Regular cardiac myocyte (primary cell): Measurements from ENCODE around the gene CD163. TPM values are rescaled to one million over a fixed set of nuclear protein-coding genes. Genes with fewer than 3 reads are reported as not detected.

Experiments
- total RNA-seq: library from RNA; depleted of rRNA; stranded (reverse); fragments of >200 nt; gene quantifications from 2 replicates; pipeline ENCODE4 v1.2.3, GENCODE V29; 2014

CD163 gene
- under 0.01 TPM in 1 of 2 replicates, not detected in the other for total RNA-seq

GRCh38 chr12:7503686-7504415 is at the start of gene CD163:
TSS of gene CD163 (minus strand) at chr12:7503777. CDS start at chr12:7503690, 87 bp downstream.

GRCh38 chr12:7444076-7444475 is 59.5 kb downstream of the CD163 start, which contains the start of gene CD163L1:
TSS of gene CD163L1 (minus strand) at chr12:7444153. CDS start at chr12:7444127, 26 bp downstream.

Other genes starting within 250 kb of the CD163 start
- gene ACSM4, start 199.7 kb downstream of the CD163 start, total RNA-seq, result not detected in 2 replicates
- 3.1 and 3.3 TPM in 2 replicates for gene CD163L1, start 59.6 kb downstream of the CD163 start, total RNA-seq
- not detected in 2 replicates for gene APOBEC1, start 162.1 kb upstream of the CD163 start, total RNA-seq
- gene GDF3, start 192.0 kb upstream of the CD163 start, total RNA-seq, result not detected in 2 replicates
- gene DPPA3, start 207.7 kb upstream of the CD163 start, total RNA-seq, result not detected in 2 replicates
- not detected in 2 replicates for gene CLEC4C, start 243.6 kb upstream of the CD163 start, total RNA-seq